Subcutaneous adipose tissue (tissue), 4 donors: ENCODE measurements around the gene INHBA. TPM values are rescaled to one million over a fixed set of nuclear protein-coding genes. Genes with fewer than 3 reads are reported as not detected.

ENCODE experiments used
- total RNA-seq, 4 donors: library from RNA; depleted of rRNA; stranded (reverse); fragments of >200 nt; gene quantifications; one replicate each; pipeline ENCODE4 v1.1.0, GENCODE V29; 2016
- TF ChIP-seq, protein P1 (sequence below): fragments of 450-650 bp; IDR thresholded peaks from one replicate; pipeline ENCODE4 v1.5.1; 2016; ENCODE audit warnings: low read depth, mild to moderate bottlenecking, control low read depth, antibody characterized with exemption, moderate library complexity

Gene INHBA
- total RNA-seq, 4 donors from 2014 or later: 0.17 to 0.98 (median 0.42) TPM

DNA sequence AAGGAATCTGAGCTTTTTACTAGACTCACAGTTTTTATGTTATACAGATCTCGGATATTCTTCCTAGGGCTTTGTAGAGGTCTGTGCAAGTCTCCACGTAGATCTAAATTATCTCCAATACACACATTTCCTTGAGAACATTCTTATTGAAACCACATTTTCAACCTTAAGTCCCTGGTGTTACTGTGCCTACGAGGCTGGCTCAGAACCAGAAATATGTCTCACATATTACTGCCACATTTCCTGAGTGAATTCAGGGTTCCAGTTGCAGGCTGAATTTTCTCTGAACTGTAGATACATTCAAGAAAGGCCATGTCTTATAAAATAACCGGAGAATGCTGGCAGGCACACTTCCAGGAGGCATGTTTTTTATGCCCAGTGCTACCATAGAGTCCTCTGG, 46.5 kb downstream of the INHBA start:
- TF ChIP-seq, protein P1, sequence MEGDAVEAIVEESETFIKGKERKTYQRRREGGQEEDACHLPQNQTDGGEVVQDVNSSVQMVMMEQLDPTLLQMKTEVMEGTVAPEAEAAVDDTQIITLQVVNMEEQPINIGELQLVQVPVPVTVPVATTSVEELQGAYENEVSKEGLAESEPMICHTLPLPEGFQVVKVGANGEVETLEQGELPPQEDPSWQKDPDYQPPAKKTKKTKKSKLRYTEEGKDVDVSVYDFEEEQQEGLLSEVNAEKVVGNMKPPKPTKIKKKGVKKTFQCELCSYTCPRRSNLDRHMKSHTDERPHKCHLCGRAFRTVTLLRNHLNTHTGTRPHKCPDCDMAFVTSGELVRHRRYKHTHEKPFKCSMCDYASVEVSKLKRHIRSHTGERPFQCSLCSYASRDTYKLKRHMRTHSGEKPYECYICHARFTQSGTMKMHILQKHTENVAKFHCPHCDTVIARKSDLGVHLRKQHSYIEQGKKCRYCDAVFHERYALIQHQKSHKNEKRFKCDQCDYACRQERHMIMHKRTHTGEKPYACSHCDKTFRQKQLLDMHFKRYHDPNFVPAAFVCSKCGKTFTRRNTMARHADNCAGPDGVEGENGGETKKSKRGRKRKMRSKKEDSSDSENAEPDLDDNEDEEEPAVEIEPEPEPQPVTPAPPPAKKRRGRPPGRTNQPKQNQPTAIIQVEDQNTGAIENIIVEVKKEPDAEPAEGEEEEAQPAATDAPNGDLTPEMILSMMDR: no peak

DNA sequence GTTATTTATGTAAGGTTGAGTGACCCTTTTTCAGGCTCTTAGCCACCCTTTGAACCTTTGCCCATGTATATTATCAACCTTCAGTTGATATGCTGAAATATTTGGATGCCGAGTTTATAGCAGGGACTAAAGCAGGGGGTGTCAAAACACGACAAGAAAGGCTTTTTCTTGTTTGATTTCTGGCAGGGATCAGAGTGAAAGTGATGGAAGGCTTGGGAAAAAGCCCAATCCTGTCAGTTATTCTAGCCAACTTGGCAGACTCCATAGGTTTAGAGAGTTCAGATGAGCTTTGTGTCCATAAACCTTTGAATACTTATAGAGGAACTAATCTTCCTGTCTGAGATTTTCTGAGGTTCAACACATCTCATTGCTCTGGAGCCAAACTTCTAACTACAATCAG, 47.5 kb downstream of the INHBA start:
- TF ChIP-seq, protein P1: no peak

DNA sequence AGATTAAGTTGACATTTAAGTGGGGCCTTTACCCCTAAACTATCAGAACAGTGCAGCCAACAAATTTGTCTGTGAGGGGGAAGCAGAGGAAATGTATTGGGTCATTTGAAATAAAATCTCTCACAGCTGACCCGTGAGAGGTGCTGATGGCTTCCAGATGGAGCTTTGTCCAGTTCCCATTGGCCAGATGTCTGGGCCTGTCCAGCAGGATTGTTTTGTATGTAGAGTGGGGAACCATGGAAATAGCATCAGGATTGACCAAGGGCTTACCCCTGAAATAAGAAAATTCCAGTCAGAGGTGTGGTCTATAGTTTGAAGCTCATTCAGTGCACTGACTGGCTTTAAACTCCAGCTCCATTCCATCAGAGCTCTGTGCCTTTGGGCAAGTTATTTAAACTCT, 50.6 kb downstream of the INHBA start:
- TF ChIP-seq, protein P1: no peak

DNA sequence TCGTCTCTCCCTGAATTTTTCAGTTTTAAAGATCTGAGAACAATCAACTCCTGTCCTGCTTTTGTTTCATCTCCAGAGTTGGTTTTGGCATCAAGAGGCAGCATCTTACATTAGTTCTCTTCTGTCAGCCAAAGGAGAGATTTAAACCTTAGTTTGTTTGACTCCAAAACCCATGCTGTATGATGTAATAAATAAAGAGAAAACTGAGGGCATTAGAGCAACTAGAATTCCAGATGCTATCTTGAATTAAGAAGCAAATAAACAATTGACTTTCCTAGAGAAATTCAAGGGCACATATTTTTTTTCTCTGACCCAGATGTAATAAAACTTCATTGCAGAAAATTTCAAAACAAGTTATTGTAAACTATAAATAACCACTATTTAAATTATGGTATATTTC, 54.4 kb downstream of the INHBA start:
- TF ChIP-seq, protein P1: no peak

DNA sequence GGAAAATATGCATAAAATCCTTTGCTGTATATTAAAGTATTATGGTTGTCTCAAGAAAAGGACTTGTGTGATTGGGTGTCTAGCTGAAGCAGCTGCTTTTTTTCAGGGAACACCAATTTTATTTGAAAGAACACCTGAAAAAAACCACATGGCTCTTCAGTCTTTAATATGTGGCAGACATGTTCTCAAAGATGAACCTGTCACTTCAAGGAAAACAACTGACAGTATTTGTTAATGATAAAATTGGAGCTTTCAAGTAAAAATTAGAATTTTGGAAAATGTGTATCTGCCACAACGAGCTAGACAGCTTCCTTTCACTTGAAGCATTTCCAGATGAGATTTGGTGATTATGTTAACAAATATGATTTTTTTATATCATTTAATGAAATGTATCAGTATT, 59.3 kb downstream of the INHBA start:
- TF ChIP-seq, protein P1: no peak

DNA sequence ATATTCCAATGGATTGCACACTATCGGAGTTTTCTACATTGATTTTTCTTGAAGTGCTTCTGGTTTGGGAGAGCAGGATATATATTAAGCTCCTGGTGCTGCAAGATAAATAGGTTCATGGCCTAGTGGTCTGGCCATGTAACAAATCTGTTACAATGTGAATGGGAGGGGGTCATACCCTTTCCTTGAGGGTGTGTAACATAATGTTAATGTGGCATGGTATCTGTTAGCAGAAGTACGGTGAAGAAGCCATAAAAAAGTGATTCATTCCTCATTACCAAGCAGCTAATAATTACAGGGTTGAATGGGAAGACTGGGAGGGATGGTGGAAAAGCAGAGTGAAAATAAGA, 61.2 kb downstream of the INHBA start:
- TF ChIP-seq, protein P1: no peak

DNA sequence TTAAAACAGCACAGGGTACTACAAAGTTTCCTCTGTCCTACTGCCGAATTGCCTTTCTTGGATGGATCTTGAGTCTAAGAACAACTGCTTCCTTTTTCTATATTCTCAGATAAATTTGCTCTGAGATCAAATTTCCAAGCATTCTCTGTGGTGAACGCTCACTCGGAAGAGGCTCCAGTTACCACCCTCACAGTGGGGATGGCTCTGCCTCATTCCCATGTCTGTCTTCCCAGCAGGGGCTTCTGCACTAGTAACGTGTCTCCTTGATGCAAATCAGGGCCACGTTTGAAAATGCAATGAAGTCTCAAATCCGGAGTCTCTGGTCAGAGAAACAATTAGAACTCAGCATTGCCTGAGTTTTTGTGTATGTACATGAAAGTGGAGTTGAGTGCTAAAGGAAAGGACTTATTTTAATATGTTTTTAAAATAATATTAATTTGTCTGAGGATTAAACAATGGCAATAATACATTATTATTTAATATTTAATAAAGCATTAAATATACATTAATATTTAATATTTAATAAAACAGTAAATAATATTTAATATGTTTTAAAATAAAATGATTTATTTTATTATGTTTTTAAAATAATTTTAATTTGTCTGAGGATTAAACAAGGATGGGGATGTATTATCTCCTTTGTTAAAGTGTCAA, 61.8 kb downstream of the INHBA start:
- TF ChIP-seq, protein P1: no peak
